Stomach (tissue), 4 donors: ENCODE measurements around the gene KCNH5.

ENCODE experiments used
- CTCF ChIP-seq, 7 experiments: fragments of 450-650 bp in 4 of 7; fragments of 200-600 bp in 3 of 7; sonication (generic) in 3 of 7; IDR thresholded peaks; one replicate each; pipeline ENCODE4 v1.5.1; 2016 to 2019; ENCODE audit warnings: antibody characterized with exemption in 7 of 7, control low read depth in 2 of 7, mild to moderate bottlenecking in 1 of 7
- POLR2A ChIP-seq, 4 donors: fragments of 450-650 bp; IDR thresholded peaks; one replicate each; pipeline ENCODE4 v1.6.1; 2016; ENCODE audit warnings: antibody characterized with exemption in 4 of 4, control low read depth in 2 of 4, mild to moderate bottlenecking in 1 of 4, moderate library complexity in 1 of 4
- POLR2AphosphoS5 ChIP-seq, 3 donors: sonication (generic); formaldehyde crosslinking; IDR thresholded peaks; one replicate each; pipeline ENCODE4 v1.6.1; 2016; ENCODE audit warnings: antibody characterized with exemption in 3 of 3

GRCh38 chr14:62800577-62800976 lies 244.7 kb downstream of the KCNH5 start:
- TF ChIP-seq CTCF (IDR thresholded peaks at IDR 0.05) (no peak), POLR2A (IDR thresholded peaks at IDR 0.05) (no peak), POLR2AphosphoS5 (IDR thresholded peaks at IDR 0.05) (no peak)
